ENCODE data around the gene NOS2. TPM values are rescaled to one million over a fixed set of nuclear protein-coding genes. Genes with fewer than 3 reads are reported as not detected.
"Not testable (repeated sequence)": the region's sequence is repeated elsewhere in the genome, so short reads cannot be mapped to it uniquely, and the experiment has no call there.

The NOS2 gene
- polyA plus RNA-seq (ENCODE audit: insufficient read length in 4 of 4), result 1 to 10 TPM; 1.6 to 1.9 (median 1.9) TPM

DNA sequence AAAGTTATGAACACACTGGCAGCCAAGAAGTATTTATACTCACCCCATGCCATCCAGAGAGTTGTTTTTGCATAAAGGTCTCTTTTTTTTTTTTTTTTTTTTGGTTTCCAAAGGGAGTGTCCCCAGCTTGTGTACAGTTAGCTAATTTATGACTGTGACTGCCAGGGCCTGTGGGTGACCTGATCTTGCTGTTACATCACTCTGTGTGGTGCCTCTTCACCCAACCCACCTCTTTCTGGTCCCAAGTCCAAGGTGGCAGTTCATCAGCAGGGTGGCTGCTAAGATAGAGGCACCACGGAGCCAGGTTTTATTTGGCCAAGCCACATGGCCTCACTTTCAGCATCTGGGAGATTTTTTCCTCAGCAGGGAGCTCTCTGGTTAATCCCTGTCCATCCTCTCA, at the start of gene NOS2:
Gene NOS2, minus strand, starts transcription at position 8 of the 400 bp plus-strand sequence. CDS start 1,720 bp downstream, outside the sequence.
- DNase-seq (ENCODE audit: low read depth in 4 of 4, low spot score in 3 of 4), result no peak

- DNase-seq (ENCODE audit: low read depth in 4 of 4, low spot score in 3 of 4), result no peak
These were observed 49.3 kb upstream of the NOS2 start for GRCh38 chr17:27849474-27850185.

- no peak for DNase-seq (ENCODE audit: low read depth in 4 of 4, low spot score in 3 of 4)
These were observed 48.6 kb upstream of the NOS2 start for GRCh38 chr17:27848931-27849330.

DNA sequence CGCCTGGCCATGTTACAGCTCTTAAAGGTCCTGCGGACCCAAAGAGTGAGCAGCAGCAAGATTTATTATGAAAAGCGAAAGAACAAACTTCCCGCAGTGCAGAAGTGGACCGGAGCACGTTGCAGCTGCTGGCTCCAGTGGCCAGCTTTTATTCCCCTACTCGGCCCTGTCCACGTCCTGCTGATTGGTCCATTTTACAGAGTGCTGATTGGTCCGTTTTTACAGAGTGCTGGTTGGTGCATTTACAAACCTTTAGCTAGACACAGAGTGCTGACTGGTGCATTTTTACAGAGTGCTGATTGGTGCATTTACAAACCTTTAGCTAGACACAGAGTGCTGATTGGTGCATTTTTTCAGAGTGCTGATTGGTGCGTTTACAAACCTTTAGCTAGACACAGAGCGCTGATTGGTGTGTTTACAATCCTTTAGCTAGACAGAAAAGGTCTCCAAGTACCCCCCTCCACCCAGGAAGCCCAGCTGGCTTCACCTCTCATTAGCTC, 46.5 kb upstream of the NOS2 start:
- not testable (repeated sequence) for DNase-seq (ENCODE audit: low read depth in 4 of 4, low spot score in 3 of 4)

DNA sequence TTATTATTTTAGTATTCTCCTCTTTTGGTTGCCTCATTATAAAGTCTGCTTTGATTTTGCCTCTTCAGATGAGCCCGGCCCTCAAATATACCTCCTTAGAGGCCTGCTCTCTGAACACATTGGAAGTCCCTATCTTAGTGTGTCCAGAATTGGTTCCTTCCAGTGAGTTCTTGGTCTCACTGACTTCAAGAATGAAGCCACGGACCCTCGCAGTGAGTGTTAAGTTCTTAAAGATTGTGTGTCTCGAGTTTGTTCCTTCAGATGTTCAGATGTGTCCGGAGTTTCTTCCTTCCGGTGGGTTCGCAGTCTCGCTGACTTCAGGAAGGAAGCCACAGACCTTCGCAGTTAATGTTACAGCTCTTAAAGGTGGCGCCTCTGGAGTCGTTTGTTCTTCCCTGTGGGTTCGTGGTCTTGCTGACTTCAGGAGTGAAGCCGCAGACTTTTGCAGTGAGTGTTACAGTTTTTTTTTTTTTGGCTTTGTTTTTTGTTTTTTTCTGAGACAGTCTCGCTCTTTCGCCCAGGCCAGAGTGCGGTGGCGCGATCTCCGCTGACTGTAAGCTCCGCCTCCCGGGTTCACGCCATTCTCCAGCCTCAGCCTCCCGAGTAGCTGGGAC, 45.8 kb upstream of the NOS2 start:
- DNase-seq (ENCODE audit: low read depth in 4 of 4, low spot score in 3 of 4), result no peak

GRCh38 chr17:27845264-27846041, 45.1 kb upstream of the NOS2 start:
- DNase-seq (ENCODE audit: low read depth in 4 of 4, low spot score in 3 of 4), result no peak

- no peak for DNase-seq (ENCODE audit: low read depth in 4 of 4, low spot score in 3 of 4)
These were observed 40.4 kb upstream of the NOS2 start for GRCh38 chr17:27840688-27841087.

- not testable (repeated sequence) for DNase-seq (ENCODE audit: low read depth in 4 of 4, low spot score in 3 of 4)
These were observed 40.0 kb upstream of the NOS2 start for GRCh38 chr17:27840406-27840678.

- not testable (repeated sequence) for DNase-seq (ENCODE audit: low read depth in 4 of 4, low spot score in 3 of 4)
These were observed 39.5 kb upstream of the NOS2 start for GRCh38 chr17:27839571-27840405.

GRCh38 chr17:27838607-27839006, 38.3 kb upstream of the NOS2 start:
- DNase-seq (ENCODE audit: low read depth in 4 of 4, low spot score in 3 of 4), result not testable (repeated sequence)

DNA sequence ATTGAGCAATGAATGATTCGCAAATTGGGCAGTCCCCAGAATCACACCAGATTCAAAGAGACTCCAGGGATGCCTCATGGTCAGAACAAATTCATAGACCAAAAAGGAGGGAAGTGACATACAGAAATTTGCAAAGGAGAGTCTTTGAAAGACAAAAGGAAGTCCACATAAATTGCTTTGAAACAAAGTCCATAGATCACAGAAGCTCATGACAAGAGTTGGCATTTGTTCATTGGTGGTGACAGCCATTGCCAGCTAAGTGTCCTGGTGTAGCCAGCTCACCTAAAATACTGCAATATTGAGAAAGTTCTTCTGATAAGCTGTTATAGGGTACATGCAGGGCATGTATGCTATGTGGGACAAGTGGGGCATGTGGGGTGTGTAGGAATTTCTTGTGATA, 37.4 kb upstream of the NOS2 start:
- DNase-seq (ENCODE audit: low read depth in 4 of 4, low spot score in 3 of 4), result not testable (repeated sequence)

GRCh38 chr17:27836651-27837050, 36.3 kb upstream of the NOS2 start:
- no peak for DNase-seq (ENCODE audit: low read depth in 4 of 4, low spot score in 3 of 4)

- DNase-seq (ENCODE audit: low read depth in 4 of 4, low spot score in 3 of 4), result no peak
These were observed 34.2 kb upstream of the NOS2 start for GRCh38 chr17:27834571-27834970.

GRCh38 chr17:27832831-27833230, 32.5 kb upstream of the NOS2 start:
- no peak for DNase-seq (ENCODE audit: low read depth in 4 of 4, low spot score in 3 of 4)

- not testable (repeated sequence) for DNase-seq (ENCODE audit: low read depth in 4 of 4, low spot score in 3 of 4)
These were observed 29.6 kb upstream of the NOS2 start for GRCh38 chr17:27829888-27830287.

- DNase-seq (ENCODE audit: low read depth in 4 of 4, low spot score in 3 of 4), result not testable (repeated sequence)
These were observed 28.9 kb upstream of the NOS2 start for GRCh38 chr17:27829143-27829711.

GRCh38 chr17:27825459-27825858, 25.1 kb upstream of the NOS2 start:
- DNase-seq (ENCODE audit: low read depth in 4 of 4, low spot score in 3 of 4), result no peak

- no peak for DNase-seq (ENCODE audit: low read depth in 4 of 4, low spot score in 3 of 4)
These were observed 24.4 kb upstream of the NOS2 start for GRCh38 chr17:27824745-27825144.

- DNase-seq (ENCODE audit: low read depth in 4 of 4, low spot score in 3 of 4), result no peak
These were observed 23.9 kb upstream of the NOS2 start for GRCh38 chr17:27824176-27824715.

DNA sequence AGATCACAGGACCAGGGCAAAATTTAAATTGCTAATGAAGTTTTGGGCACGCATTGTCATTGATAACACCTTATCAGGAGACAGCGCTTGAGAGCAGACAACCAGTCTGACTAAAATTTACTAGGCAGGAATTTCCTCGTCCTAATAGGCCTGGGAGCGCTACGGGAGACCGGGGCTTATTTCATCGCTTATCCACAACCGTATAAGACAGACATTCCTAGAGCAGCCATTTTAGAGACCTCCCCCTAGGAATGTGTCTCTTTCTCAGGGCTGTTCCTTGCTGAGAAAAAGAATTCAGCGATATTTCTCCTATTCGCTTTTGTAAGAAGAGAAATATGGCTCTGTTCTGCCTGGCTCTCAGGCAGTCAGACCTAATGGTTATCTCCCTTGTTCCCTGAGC, 21.8 kb upstream of the NOS2 start:
- DNase-seq (ENCODE audit: low read depth in 4 of 4, low spot score in 3 of 4), result not testable (repeated sequence)

All from left renal pelvis (tissue), 4 donors.